Smooth muscle cell of bladder (primary cell): ENCODE measurements around the gene TIA1. TPM values are rescaled to one million over a fixed set of nuclear protein-coding genes. Genes with fewer than 3 reads are reported as not detected.

Source experiments
- total RNA-seq: library from RNA; depleted of rRNA; stranded (reverse); fragments of >200 nt; gene quantifications from 2 replicates; pipeline ENCODE4 v1.2.3, GENCODE V29; 2014

TIA1 gene, protein sequence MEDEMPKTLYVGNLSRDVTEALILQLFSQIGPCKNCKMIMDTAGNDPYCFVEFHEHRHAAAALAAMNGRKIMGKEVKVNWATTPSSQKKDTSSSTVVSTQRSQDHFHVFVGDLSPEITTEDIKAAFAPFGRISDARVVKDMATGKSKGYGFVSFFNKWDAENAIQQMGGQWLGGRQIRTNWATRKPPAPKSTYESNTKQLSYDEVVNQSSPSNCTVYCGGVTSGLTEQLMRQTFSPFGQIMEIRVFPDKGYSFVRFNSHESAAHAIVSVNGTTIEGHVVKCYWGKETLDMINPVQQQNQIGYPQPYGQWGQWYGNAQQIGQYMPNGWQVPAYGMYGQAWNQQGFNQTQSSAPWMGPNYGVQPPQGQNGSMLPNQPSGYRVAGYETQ
- 100 and 114 TPM in 2 replicates for total RNA-seq

DNA sequence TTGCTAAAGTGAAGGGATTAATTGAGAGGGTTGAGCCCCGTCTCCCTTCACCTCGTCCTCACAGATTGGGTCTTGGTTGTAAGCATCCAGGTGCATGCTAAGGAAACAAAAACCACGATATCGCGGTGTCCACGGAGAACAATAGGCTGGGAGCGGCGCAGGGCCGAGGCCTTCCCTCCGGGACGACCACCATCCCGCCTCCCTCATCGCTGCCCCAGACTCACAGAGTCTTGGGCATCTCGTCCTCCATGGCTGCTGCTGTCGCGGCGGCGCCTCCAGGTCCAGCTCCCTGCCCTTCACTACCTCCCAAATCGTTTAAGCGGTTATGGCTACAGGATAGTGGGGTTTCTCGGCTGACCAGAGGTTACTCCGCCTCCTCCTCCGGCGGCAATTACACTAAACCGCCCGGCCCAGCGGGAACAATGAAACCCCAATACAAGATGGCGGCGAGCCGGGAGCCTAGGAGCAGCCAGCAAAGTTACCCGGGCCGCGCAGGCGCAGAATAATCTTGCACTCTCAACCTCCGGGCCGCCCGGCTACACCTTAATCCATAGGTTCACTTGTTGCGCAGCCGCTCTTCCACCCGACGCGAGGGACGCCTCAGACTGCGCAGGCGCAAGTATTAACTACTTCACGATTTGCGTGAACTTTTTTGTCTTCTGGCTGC lies at the start of gene TIA1:
TSS of gene TIA1 (minus strand) at position 448 of the 667 bp plus-strand sequence. CDS start at position 250, 198 bp downstream.

DNA sequence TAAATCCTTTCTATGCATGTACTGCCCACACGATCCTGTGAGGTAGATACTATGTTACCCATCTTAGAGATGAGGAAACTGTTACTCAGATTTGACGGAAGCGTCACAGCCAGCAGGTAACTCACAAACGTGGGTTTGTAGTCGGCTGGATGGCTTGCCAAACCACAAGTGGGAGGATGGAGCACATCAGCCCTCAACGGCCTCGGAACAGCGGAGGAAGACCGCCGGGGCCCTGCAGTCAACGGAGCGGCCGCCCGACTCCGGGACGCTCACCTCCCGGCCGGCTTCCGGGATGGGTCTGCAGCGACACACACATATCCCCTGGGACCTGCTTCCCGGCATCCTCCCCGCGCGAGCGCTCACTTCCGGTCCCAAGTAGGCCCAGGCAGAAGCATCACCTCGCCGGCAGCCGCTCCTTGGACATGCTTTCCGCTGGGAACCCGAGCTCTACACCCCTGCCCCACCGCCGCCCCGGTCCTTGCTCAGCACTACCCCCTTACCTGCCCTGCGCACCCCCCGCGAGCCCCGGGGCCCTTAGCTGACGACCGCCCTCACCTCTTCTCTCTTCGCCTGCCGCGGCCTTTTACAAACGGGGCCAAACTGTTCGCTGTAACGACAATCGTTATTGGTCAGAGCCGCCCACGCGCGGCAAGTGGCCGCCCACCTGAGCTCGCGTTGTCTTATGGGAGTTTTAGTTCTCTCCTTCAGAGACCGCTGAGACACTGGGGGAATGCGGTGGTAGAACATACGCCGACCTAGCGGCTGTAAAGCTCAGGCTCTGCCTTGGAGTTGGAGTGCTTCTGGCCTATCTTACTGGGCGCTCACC lies 57.8 kb downstream of the TIA1 start, which contains the start of gene C2orf42:
TSS of gene C2orf42 (minus strand) at position 602 of the 826 bp plus-strand sequence. CDS start 9,034 bp downstream, outside the sequence.

Other genes starting within 250 kb of the TIA1 start
- gene PCBP1, start 161.2 kb downstream of the TIA1 start, total RNA-seq: 15.8 and 25.8 TPM in 2 replicates
- 15.9 and 16.2 TPM in 2 replicates for gene C2orf42, start 57.6 kb downstream of the TIA1 start, total RNA-seq
- gene PCYOX1, start 9.5 kb upstream of the TIA1 start, total RNA-seq: 68.0 and 110 TPM in 2 replicates
- 166 and 187 TPM in 2 replicates for gene SNRPG, start 45.1 kb upstream of the TIA1 start, total RNA-seq
- gene FAM136A, start 53.4 kb upstream of the TIA1 start, total RNA-seq: 14.4 and 16.9 TPM in 2 replicates